H9 (cell line): ENCODE measurements around the gene PNMA1. TPM values are rescaled to one million over a fixed set of nuclear protein-coding genes. Genes with fewer than 3 reads are reported as not detected.
A peak's percentile ranks its signal among the peaks of the same experiment; 100 is the strongest.

Experiments used
- DNase-seq: peaks from one replicate; pipeline ENCODE4 v3.0.0-alpha.2; 2017
- H2AFZ ChIP-seq: one replicate; pipeline ENCODE4 v1.6.1; 2013; ENCODE audit warnings: mild to moderate bottlenecking, low read length, control low read depth, moderate library complexity
- H2AK5ac ChIP-seq: 2 replicates; pipeline ENCODE4 v1.6.1; 2013; ENCODE audit warnings: low read length, control low read depth, mixed read lengths; ENCODE audit not compliant: insufficient read length
- H2BK120ac ChIP-seq: one replicate; pipeline ENCODE4 v1.6.1; 2013; ENCODE audit warnings: low read depth, mild to moderate bottlenecking, low read length, control low read depth, inconsistent platforms; ENCODE audit not compliant: poor library complexity, severe bottlenecking
- H2BK12ac ChIP-seq: 2 replicates; pipeline ENCODE4 v1.6.1; 2013; ENCODE audit warnings: low read length, control low read depth, mixed read lengths, low read depth; ENCODE audit not compliant: insufficient read length
- H2BK15ac ChIP-seq: 2 replicates; pipeline ENCODE4 v1.6.1; 2013; ENCODE audit warnings: low read depth, low read length, control low read depth
- H2BK20ac ChIP-seq: one replicate; pipeline ENCODE4 v1.6.1; 2013; ENCODE audit warnings: low read depth, mild to moderate bottlenecking, low read length, control low read depth, inconsistent platforms; ENCODE audit not compliant: poor library complexity, severe bottlenecking
- H2BK5ac ChIP-seq: 2 replicates; pipeline ENCODE4 v1.6.1; 2013; ENCODE audit warnings: low read length, control low read depth, mixed read lengths; ENCODE audit not compliant: insufficient read length
- H3K14ac ChIP-seq: 2 replicates; pipeline ENCODE4 v1.6.1; 2013; ENCODE audit warnings: low read length, control low read depth; ENCODE audit not compliant: insufficient read depth
- H3K18ac ChIP-seq: 2 replicates; pipeline ENCODE4 v1.6.1; 2013; ENCODE audit warnings: low read depth, mild to moderate bottlenecking, mixed read lengths, low read length, control low read depth; ENCODE audit not compliant: insufficient read length
- H3K23ac ChIP-seq: 2 replicates; pipeline ENCODE4 v1.6.1; 2013; ENCODE audit warnings: low read length, control low read depth, mixed read lengths, low read depth; ENCODE audit not compliant: insufficient read length
- H3K23me2 ChIP-seq: 2 replicates; pipeline ENCODE4 v1.6.1; 2013; ENCODE audit warnings: low read depth, mild to moderate bottlenecking, mixed read lengths, low read length, control low read depth; ENCODE audit not compliant: insufficient read length, poor library complexity, severe bottlenecking
- H3K27ac ChIP-seq: 2 replicates; pipeline ENCODE4 v1.5.1; 2013; ENCODE audit warnings: low read length, control low read depth, mixed read lengths, low read depth; ENCODE audit not compliant: insufficient read length
- H3K27me3 ChIP-seq: 2 replicates; pipeline ENCODE4 v1.6.1; 2013; ENCODE audit warnings: low read length, control low read depth, inconsistent platforms; ENCODE audit not compliant: insufficient read depth
- H3K4ac ChIP-seq: 2 replicates; pipeline ENCODE4 v1.6.1; 2013; ENCODE audit warnings: low read depth, mild to moderate bottlenecking, control low read depth, inconsistent platforms, low read length, moderate library complexity
- H3K4me1 ChIP-seq: 2 replicates; pipeline ENCODE4 v1.6.1; 2013; ENCODE audit warnings: low read length, control low read depth, inconsistent platforms; ENCODE audit not compliant: insufficient read depth
- H3K4me2 ChIP-seq: 2 replicates; pipeline ENCODE4 v1.6.1; 2013; ENCODE audit warnings: low read length, control low read depth, mixed read lengths; ENCODE audit not compliant: insufficient read length, insufficient read depth
- H3K56ac ChIP-seq: 2 replicates; pipeline ENCODE4 v1.6.1; 2013; ENCODE audit warnings: low read depth, mild to moderate bottlenecking, mixed read lengths, low read length, control low read depth; ENCODE audit not compliant: insufficient read length
- H3K79me1 ChIP-seq: 2 replicates; pipeline ENCODE4 v1.6.1; 2013; ENCODE audit warnings: low read depth, mild to moderate bottlenecking, moderate library complexity, low read length, control low read depth, inconsistent platforms; ENCODE audit not compliant: insufficient read depth, poor library complexity, severe bottlenecking
- H3K79me2 ChIP-seq: 2 replicates; pipeline ENCODE4 v1.6.1; 2013; ENCODE audit warnings: low read length, control low read depth, inconsistent platforms; ENCODE audit not compliant: insufficient read depth
- H3K9ac ChIP-seq: 2 replicates; pipeline ENCODE4 v1.6.1; 2013; ENCODE audit warnings: low read length, control low read depth, mixed read lengths; ENCODE audit not compliant: insufficient read length; ENCODE audit errors: extremely low read depth
- H3K9me3 ChIP-seq: one replicate; pipeline ENCODE4 v1.6.1; 2013; ENCODE audit warnings: low read depth, low read length, inconsistent platforms; ENCODE audit not compliant: control insufficient read depth
- H3T11ph ChIP-seq: one replicate; pipeline ENCODE4 v1.6.1; 2013; ENCODE audit warnings: mild to moderate bottlenecking, low read length, control low read depth, inconsistent platforms
- H4K20me1 ChIP-seq: one replicate; pipeline ENCODE4 v1.6.1; 2013; ENCODE audit not compliant: control insufficient read depth, insufficient read length, insufficient read depth
- H4K5ac ChIP-seq: 2 replicates; pipeline ENCODE4 v1.6.1; 2013; ENCODE audit warnings: low read depth, mild to moderate bottlenecking, mixed read lengths, low read length, control low read depth; ENCODE audit not compliant: insufficient read length
- H4K8ac ChIP-seq: replicated peaks from 2 replicates; pipeline ENCODE4 v1.6.1; 2013; ENCODE audit warnings: low read length, control low read depth, mixed read lengths, low read depth; ENCODE audit not compliant: insufficient read length
- H4K91ac ChIP-seq: 2 replicates; pipeline ENCODE4 v1.6.1; 2013; ENCODE audit warnings: low read depth, mild to moderate bottlenecking, moderate library complexity, mixed read lengths, low read length, control low read depth; ENCODE audit not compliant: insufficient read length
- H3K27ac Mint-ChIP-seq, 3 experiments: 2 replicates in 2 of 3; 3 replicates in 1 of 3; pipeline ENCODE4 v1.8.0; 2020 to 2021; ENCODE audit warnings: mixed read lengths in 3 of 3, mild to moderate bottlenecking in 1 of 3, moderate library complexity in 1 of 3
- H3K27me3 Mint-ChIP-seq: 2 replicates; pipeline ENCODE4 v1.8.0; 2021; ENCODE audit warnings: low read depth, mild to moderate bottlenecking, moderate library complexity, mixed read lengths
- H3K36me3 Mint-ChIP-seq, 3 experiments: 2 replicates in 2 of 3; 3 replicates in 1 of 3; pipeline ENCODE4 v1.8.0; 2020 to 2021; ENCODE audit warnings: low read depth in 3 of 3, mixed read lengths in 3 of 3; ENCODE audit not compliant: insufficient read depth in 1 of 3
- H3K4me1 Mint-ChIP-seq, 2 experiments: 2 replicates each; pipeline ENCODE4 v1.8.0; 2020; ENCODE audit warnings: mixed read lengths in 2 of 2
- H3K4me3 Mint-ChIP-seq, 2 experiments: 2 replicates in 1 of 2; 3 replicates in 1 of 2; pipeline ENCODE4 v1.8.0; 2020 to 2021; ENCODE audit warnings: mild to moderate bottlenecking in 2 of 2, mixed read lengths in 2 of 2, moderate library complexity in 1 of 2
- H3K9me3 Mint-ChIP-seq, 2 experiments: 2 replicates in 1 of 2; 3 replicates in 1 of 2; pipeline ENCODE4 v1.8.0; 2020; ENCODE audit warnings: mild to moderate bottlenecking in 2 of 2, mixed read lengths in 2 of 2, moderate library complexity in 1 of 2
- CTCF ChIP-seq: fragments of 200-600 bp; sonication (generic); conservative IDR thresholded peaks from 3 replicates; pipeline ENCODE4 v1.8.0; 2021; ENCODE audit warnings: antibody characterized with exemption, mild to moderate bottlenecking
- WGBS: extraction: QIAGEN DNeasy Blood & Tissue Kit; methylation state at CpG from one replicate; pipeline ENCODE4 v1.1.7; 2013; ENCODE audit warnings: missing lambda C conversion rate, low lambda C conversion rate, mixed read lengths; ENCODE audit not compliant: insufficient read length; ENCODE audit errors: extremely low coverage; 5-methylcytosine and 5-hydroxymethylcytosine counted together
- total RNA-seq: library from RNA; stranded (reverse); gene quantifications from 2 replicates; pipeline ENCODE4 v1.2.1, GENCODE V29; 2021

PNMA1 gene
- total RNA-seq, 1 experiment from 2014 or later, result 56.1 TPM

DNA sequence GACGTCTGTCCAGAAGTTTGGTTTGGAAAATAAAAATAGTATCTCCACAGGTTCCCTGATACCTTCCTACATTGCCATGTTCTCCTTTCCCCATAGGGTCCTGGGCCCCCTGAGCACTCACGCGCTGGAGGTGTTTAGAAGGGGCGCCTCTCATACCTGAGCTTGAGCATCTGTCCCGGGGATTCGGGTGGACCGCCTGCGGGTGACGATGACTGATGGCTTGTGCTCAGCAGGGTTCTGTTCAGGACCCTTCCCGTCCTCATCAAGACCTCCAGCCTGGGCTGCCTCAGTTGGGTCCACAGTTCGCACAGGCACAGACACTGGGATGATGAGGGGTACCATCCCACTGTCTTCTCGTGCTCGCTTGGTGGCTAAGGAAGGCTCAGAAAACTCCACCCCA, 22.7 kb upstream of the PNMA1 start:
- Mint-ChIP-seq H3K27ac (no peak overlapping the region), H3K9me3 (no peaks in the 10 kb centered on the region), H3K27me3 (no peaks in the 10 kb centered on the region), H3K36me3 (peaks cover 2 to 13% (median 8%) of the 10 kb centered on the region in 3 experiments; a peak in 4 of 7 replicates), H3K4me1 (peaks cover 15 to 21% of the 10 kb centered on the region in 2 experiments), H3K4me3 (no peak overlapping the region)
- Histone ChIP-seq H2BK15ac (no peak overlapping the region), H2AK5ac (no peak overlapping the region), H3K79me2 (no peaks in the 10 kb centered on the region), H3K4me2 (no peak overlapping the region), H2BK120ac (no peak overlapping the region), H3K27ac (no peak overlapping the region), H3K4me1 (no peaks in the 10 kb centered on the region; the same call in 1 of the 2 replicates), H2BK12ac (no peak overlapping the region), H3K14ac (no peak overlapping the region), H2BK5ac (no peak overlapping the region), H3T11ph (no peak overlapping the region), H2BK20ac (no peak overlapping the region), H4K20me1 (no peaks in the 10 kb centered on the region), H3K18ac (no peak overlapping the region), H3K79me1 (no peaks in the 10 kb centered on the region), H4K91ac (no peak overlapping the region), H4K5ac (no peak overlapping the region), H3K23me2 (no peaks in the 10 kb centered on the region), H4K8ac (no peak overlapping the region), H3K9ac (no peak overlapping the region), H3K4ac (no peak overlapping the region), H2AFZ (no peak overlapping the region), H3K9me3 (no peaks in the 10 kb centered on the region), H3K56ac (no peak overlapping the region), H3K27me3 (no peaks in the 10 kb centered on the region), H3K23ac (no peak overlapping the region)
- no CpG with 5 or more reads among the region's 13 CpGs for WGBS
- peak; percentile 23 for DNase-seq
- TF ChIP-seq CTCF, result no peak
